AG04450 (cell line): ENCODE measurements around the gene KHDC4. TPM values are rescaled to one million over a fixed set of nuclear protein-coding genes. Genes with fewer than 3 reads are reported as not detected.

Source experiments
- CTCF ChIA-PET: fragments of 300-600, 350-600 bp; formaldehyde crosslinking; extraction: SDS; loops from one replicate; lab custom pipeline; 2022; ENCODE audit warnings: antibody characterized with exemption, inconsistent platforms; lab: Charles Lee
- POLR2A ChIA-PET: fragments of 350-600 bp; formaldehyde crosslinking; extraction: SDS; loops from one replicate; lab custom pipeline; 2021; ENCODE audit warnings: antibody characterized with exemption, inconsistent platforms; lab: Yijun Ruan, JAX
- DNase-seq: peaks from one replicate; pipeline ENCODE4 v3.0.0-alpha.2; 2011; ENCODE audit warnings: low read depth, low spot score
- H3K27ac ChIP-seq: one replicate; pipeline ENCODE4 v1.5.1; 2012; ENCODE audit warnings: low read depth, low read length, control low read depth
- H3K27me3 ChIP-seq: one replicate; pipeline ENCODE4 v1.6.0; 2012; ENCODE audit warnings: low read length; ENCODE audit not compliant: control insufficient read depth, insufficient read depth
- H3K4me3 ChIP-seq: 2 replicates; pipeline ENCODE4 v1.5.1; 2011; ENCODE audit warnings: mild to moderate bottlenecking, low read depth, low read length, control low read depth
- H3K9me3 ChIP-seq: 2 replicates; pipeline ENCODE4 v1.5.1; 2012; ENCODE audit warnings: low read length; ENCODE audit not compliant: control insufficient read depth, insufficient read depth
- polyA plus RNA-seq: library from polyadenylated mRNA; depleted of rRNA; stranded (reverse); fragments of >200 nt; gene quantifications from 2 replicates; pipeline ENCODE4 v1.2.3, GENCODE V29; 2011
- TF ChIP-seq, protein P1 (sequence below): IDR thresholded peaks from 2 replicates; pipeline ENCODE4 v1.5.1; 2011; ENCODE audit warnings: low read depth, low read length, control low read depth, inconsistent platforms

The KHDC4 gene
- polyA plus RNA-seq, 1 experiment = 39.0 TPM

DNA sequence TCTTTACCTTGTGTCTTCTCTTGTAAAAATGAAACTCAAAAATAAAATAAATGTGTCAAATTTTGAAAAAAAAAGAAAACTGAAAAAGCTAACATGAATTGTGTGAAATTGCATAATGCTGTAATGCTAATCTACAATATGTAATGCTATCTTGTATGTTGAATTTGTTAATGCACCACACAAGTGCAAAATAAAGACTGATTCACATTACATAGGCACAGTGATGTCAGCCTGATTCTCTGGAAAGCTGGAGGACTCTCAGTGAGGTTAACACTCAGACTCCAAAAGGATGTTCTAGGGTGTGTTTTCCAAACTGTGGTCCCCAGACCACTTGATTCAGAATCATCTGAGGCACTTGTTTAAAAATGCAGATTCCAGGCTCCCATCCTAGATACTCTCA, 49.2 kb downstream of the KHDC4 start:
- Histone ChIP-seq H3K4me3 (no peak overlapping the region), H3K27ac (no peak overlapping the region), H3K27me3 (no peaks in the 10 kb centered on the region), H3K9me3 (no peaks in the 10 kb centered on the region)
- ChIA-PET CTCF (interaction anchor here (0.6 kb wide), 1 partner anchor 10 kb away, joined by 3 read pairs; no protein-coding TSS in a partner anchor), POLR2A (interaction anchor here (0.6 to 1.0 kb wide), 2 partner anchors 8 to 9 kb away, joined by 3 to 5 read pairs; no protein-coding TSS in a partner anchor)
- DNase-seq = no peak
- TF ChIP-seq, protein P1, sequence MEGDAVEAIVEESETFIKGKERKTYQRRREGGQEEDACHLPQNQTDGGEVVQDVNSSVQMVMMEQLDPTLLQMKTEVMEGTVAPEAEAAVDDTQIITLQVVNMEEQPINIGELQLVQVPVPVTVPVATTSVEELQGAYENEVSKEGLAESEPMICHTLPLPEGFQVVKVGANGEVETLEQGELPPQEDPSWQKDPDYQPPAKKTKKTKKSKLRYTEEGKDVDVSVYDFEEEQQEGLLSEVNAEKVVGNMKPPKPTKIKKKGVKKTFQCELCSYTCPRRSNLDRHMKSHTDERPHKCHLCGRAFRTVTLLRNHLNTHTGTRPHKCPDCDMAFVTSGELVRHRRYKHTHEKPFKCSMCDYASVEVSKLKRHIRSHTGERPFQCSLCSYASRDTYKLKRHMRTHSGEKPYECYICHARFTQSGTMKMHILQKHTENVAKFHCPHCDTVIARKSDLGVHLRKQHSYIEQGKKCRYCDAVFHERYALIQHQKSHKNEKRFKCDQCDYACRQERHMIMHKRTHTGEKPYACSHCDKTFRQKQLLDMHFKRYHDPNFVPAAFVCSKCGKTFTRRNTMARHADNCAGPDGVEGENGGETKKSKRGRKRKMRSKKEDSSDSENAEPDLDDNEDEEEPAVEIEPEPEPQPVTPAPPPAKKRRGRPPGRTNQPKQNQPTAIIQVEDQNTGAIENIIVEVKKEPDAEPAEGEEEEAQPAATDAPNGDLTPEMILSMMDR = no peak

DNA sequence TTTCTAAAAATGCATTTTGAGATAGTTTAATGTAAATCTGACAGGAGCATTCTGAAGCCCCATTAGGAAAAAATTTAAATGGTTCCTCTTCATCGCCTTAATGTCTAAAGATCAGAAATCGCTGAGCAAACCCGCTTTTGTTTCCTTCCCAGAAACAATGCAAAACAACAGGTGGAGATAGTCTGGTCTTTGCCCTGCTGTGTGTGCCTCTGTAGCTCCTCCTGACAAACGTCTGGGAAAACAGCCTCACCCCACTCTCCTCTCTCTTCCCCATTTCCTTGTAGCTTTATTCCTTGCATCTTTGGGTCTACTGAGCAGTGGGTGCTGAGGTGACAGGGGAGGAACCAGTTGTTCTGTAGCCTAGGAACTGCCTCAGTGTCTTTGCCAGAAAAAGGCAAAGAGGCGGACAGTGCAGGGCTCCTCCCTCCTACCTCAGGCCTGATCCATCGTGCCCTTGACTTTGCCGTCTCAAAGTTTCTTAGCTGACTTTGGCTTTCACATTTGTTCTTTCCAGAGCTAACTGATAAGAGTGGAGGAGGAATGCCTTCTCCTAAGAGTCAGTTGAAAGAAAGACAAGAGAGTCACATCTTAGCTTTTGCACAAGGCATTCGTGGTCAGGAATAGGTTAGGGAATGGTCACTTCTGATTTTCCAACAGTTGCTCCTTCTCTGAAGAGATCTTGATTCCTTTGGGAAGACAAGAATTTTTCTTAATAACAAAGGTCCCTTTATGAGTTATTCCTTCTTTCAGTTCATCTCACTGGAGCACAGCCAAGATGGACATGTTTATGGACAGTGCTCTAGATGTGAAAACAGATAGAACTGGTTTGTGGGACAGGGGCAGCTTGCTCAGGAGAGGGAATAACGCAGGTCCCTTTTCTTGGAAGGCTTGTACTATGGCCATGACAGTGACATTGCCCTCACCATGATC, 49.9 kb downstream of the KHDC4 start:
- DNase-seq = no peak
- H3K27ac ChIP-seq = no peak overlapping the region
- TF ChIP-seq, protein P1 = no peak
- H3K27me3 ChIP-seq = no peaks in the 10 kb centered on the region
- CTCF ChIA-PET = interaction anchor here (0.6 kb wide), 2 partner anchors 11 to 433 kb away, joined by 3 to 4 read pairs; no protein-coding TSS in a partner anchor
- POLR2A ChIA-PET = interaction anchor here (1.0 kb wide), 1 partner anchor 9 kb away, joined by 5 read pairs; no protein-coding TSS in a partner anchor
- H3K9me3 ChIP-seq = no peaks in the 10 kb centered on the region
- H3K4me3 ChIP-seq = no peak overlapping the region

DNA sequence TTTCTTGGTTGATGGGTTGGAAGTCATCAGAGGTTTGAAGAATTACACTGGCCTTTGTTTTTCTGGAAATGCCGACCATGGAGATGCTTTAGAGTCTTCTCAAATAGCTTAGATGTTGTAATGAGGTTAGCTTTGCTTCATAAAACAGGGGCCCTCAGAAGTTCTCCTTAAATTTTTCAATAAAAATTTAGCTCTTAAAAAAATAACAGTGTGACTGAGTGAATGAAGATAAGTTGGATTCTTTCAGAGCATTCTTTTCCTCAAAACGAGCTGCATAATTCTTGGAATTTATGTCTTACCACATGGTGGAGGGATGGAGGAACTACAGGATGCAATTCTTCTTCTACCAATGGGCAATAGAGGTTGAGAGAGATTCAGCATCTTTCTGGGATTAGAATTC, 51.4 kb downstream of the KHDC4 start:
- ChIA-PET POLR2A (no interaction called here), CTCF (interaction anchor here (1.2 kb wide), 1 partner anchor 98 kb away, joined by 4 read pairs; no protein-coding TSS in a partner anchor)
- no peak for DNase-seq

DNA sequence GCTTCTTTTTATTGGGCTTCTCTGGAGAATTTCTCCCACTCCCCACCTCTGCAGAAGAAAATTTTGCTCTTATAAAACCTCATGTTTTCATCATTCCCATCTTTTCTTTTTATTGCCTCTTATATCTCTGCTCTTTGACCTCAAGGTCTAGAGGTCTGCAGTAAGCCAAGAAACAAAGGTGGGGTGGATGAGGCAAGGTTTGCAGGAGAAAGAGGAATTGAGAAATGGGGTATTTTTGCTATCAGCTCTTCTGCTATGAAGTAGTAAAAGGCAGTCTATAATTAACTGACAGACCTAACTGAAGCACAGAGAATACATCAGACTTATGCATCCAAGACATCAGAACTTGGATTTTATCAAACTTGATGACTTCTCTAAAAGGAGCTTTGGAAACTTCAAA, 52.0 kb downstream of the KHDC4 start:
- H3K4me3 ChIP-seq = no peak overlapping the region
- H3K27me3 ChIP-seq = no peaks in the 10 kb centered on the region
- no peaks in the 10 kb centered on the region for H3K9me3 ChIP-seq
- ChIA-PET POLR2A (no interaction called here), CTCF (interaction anchor here (1.2 kb wide), 1 partner anchor 97 kb away, joined by 4 read pairs; no protein-coding TSS in a partner anchor)
- TF ChIP-seq, protein P1 = no peak
- no peak overlapping the region for H3K27ac ChIP-seq
- DNase-seq = no peak

More for the DNA sequence above, 51.4 kb downstream of the KHDC4 start:
- no peaks in the 10 kb centered on the region for H3K9me3 ChIP-seq
- H3K4me3 ChIP-seq = no peak overlapping the region
- no peak overlapping the region for H3K27ac ChIP-seq
- no peaks in the 10 kb centered on the region for H3K27me3 ChIP-seq
- TF ChIP-seq, protein P1 = no peak

DNA sequence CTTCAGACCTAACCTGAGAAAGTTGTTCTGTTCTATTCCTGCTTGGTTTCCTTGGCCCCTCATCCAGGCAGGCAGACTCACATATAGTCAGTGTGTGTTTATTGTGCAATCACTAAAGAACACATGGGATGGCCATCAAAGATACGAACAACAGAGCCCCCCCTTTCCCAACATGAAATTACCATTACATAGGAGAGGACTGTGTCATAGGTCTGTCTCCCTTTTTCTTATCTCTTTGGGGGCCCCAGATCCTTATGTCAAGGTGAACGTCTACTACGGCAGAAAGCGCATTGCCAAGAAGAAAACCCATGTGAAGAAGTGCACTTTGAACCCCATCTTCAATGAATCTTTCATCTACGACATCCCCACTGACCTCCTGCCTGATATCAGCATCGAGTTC, 53.3 kb downstream of the KHDC4 start:
- Histone ChIP-seq H3K27me3 (no peaks in the 10 kb centered on the region), H3K27ac (no peak overlapping the region), H3K9me3 (no peaks in the 10 kb centered on the region), H3K4me3 (no peak overlapping the region)
- no peak for DNase-seq
- POLR2A ChIA-PET = no interaction called here
- CTCF ChIA-PET = no interaction called here
- TF ChIP-seq, protein P1 = no peak
